Pancreas (tissue), 10 donors: ENCODE data around the gene NRM. TPM values are rescaled to one million over a fixed set of nuclear protein-coding genes. Genes with fewer than 3 reads are reported as not detected.

ENCODE experiments used
- ATAC-seq, 4 donors: fragments of 200-7000 bp; cut with Tn5 transposase; one replicate each; pipeline versions ENCODE4 v1.8.0 to v1.9.1; 2020; ENCODE audit warnings: mild to moderate bottlenecking in 4 of 4, moderate library complexity in 4 of 4
- DNase-seq, 6 donors: peaks; one replicate each; pipeline ENCODE4 v3.0.0-alpha.2; 2020
- FAIRE-seq: peaks from 2 replicates; lab custom pipeline; 2012; peaks lifted over from hg19 to GRCh38; lab: Jason Lieb, UNC
- H3K27ac ChIP-seq, 4 donors: fragments of 200-600 bp; sonication (generic); 1 replicate in 3 of 4; 2 replicates in 1 of 4; pipeline versions ENCODE4 v1.5.0 to v1.8.0; 2020
- H3K27me3 ChIP-seq, 4 donors: fragments of 200-600 bp; one replicate each; pipeline ENCODE4 v1.8.0; 2021
- H3K36me3 ChIP-seq, 3 donors: fragments of 200-600 bp; sonication (generic) in 1 of 3; one replicate each; pipeline versions ENCODE4 v1.5.0 to v1.8.0; 2020 to 2021
- H3K4me1 ChIP-seq, 3 donors: fragments of 200-600 bp; one replicate each; pipeline ENCODE4 v1.8.0; 2021
- H3K4me3 ChIP-seq, 4 donors: fragments of 200-600 bp; sonication (generic) in 2 of 4; one replicate each; pipeline versions ENCODE4 v1.5.0 to v1.8.0; 2020 to 2021
- H3K9me3 ChIP-seq, 4 donors: fragments of 200-600 bp; one replicate each; pipeline ENCODE4 v1.8.0; 2021
- CTCF ChIP-seq, 4 donors: fragments of 200-600 bp; sonication (generic) in 3 of 4; IDR thresholded peaks; one replicate each; pipeline versions ENCODE4 v1.5.0 to v1.8.0; 2021; ENCODE audit warnings: antibody characterized with exemption in 4 of 4
- WGBS, 2 donors: extraction: QIAGEN DNeasy Blood & Tissue Kit; methylation state at CpG; one replicate each; pipeline ENCODE4 v1.1.7; 2013; 5-methylcytosine and 5-hydroxymethylcytosine counted together
- intact Hi-C, 3 donors: fragments of 100-400 bp; cut with DNase I; formaldehyde crosslinking; loops; one replicate each; pipeline versions ENCODE4 v1.11.1 to v1.14.2; 2022
- polyA plus RNA-seq, 2 donors: library from polyadenylated mRNA; stranded (reverse); fragments of 200-250 nt; gene quantifications; one replicate each; pipeline ENCODE4 v1.2.3, GENCODE V29; 2013
- total RNA-seq, 6 donors: library from RNA; stranded (reverse); fragmentation: NEBNext Ultra II Directional in 4 of 6; extraction: Animal tissue kit (Norgen Biotek cat#: 25700) in 4 of 6; gene quantifications; one replicate each; pipeline versions ENCODE4 v1.2.1 to v1.2.4, GENCODE V29; 2021 to 2023
- donor health status: healthy with polysubstance abuse.
- donor health status: DM: no; HTN: no; CAD: no; lungs with moderate emphysema.
- donor health status: DM: no; HTN: no; CAD: no.
- donor health status: control.
- donor health status: control.
- donor health status: Bipolar disorder and iron deficiency.
- donor health status: DM: yes; HTN: yes; CAD: no.
- donor health status: DM: no; HTN: no; CAD: no.
- donor health status: DM: no; HTN: no; CAD: no.
- donor health status: DM: yes; HTN: yes; CAD: no.

Gene NRM
- total and polyA plus RNA-seq, 8 donors: 3.3 to 23.6 (median 5.7) TPM

- FAIRE-seq: no peak
- Histone ChIP-seq H3K9me3 (no peaks in the 10 kb centered on the region), H3K36me3 (peaks cover 0 to 34% (median 3%) of the 10 kb centered on the region in 3 donors)
Observed at GRCh38 chr6:30732237-30732943, 41.6 kb upstream of the NRM start.

DNA sequence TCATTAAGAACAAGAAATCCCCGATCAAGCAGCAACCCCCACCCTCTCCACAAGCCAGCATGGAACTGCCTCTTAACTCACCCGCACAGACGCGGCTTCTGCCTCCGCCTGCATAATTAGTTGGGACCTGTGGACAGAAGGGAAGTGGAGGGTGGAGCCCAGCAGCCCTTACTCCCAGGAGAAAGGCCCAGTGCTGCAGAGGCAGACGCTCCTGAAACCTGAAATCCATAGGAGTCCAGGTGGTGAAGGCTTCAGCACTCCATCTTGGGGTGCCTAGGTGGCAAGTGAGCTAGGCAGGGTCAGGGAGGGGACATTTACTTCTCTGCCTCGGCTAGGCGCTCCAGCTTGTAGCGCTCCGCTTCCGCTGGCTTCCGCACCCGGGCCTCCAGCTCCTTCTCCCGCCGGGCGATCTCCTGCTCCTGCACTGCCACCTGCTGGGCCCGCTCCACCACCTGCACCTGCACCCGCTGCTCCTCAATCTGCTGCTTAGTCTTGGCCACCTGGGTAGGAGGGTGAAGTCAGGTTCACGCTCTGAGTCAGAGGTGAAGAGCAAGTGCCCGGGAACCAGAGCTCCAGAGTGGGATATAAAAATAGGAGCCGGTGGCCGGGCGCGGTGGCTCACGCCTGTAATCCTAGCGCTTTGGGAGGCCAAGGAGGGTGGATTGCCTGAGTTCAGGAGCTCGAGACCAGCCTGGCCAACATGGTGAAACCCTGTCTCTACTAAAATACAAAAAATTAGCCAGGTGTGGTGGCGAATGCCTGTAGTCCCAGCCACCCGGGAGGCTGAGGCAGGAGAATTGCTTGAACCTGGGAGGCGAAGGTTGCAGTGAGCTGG, 40.0 kb upstream of the NRM start:
- FAIRE-seq: no peak

More at GRCh38 chr6:30732237-30732943, 41.6 kb upstream of the NRM start:
- ATAC-seq (no peak), DNase-seq (no peak)
- peaks cover 0 to 11% (median 3%) of the 10 kb centered on the region in 3 donors for H3K4me1 ChIP-seq
- intact Hi-C loops: loop anchor here in 1 of 3 donors (10.0 kb wide), 1 partner anchor 152 kb away; the partner anchor contains the start of gene DDR1
- TF ChIP-seq CTCF (IDR thresholded peaks at IDR 0.05): no peak
- no peaks in the 10 kb centered on the region for H3K27me3 ChIP-seq
- no peak overlapping the region for H3K27ac ChIP-seq
- H3K4me3 ChIP-seq: no peak overlapping the region
- WGBS, 2 donors: 86 to 91% methylated on average over 12 of the region's 12 CpGs

GRCh38 chr6:30727920-30728553, 37.3 kb upstream of the NRM start:
- ATAC-seq (no peak), DNase-seq (no peak), FAIRE-seq (no peak)
- intact Hi-C loops: loop anchor here in 2 of 3 donors (5.0 to 10.0 kb wide), 2 partner anchors 46 to 183 kb away; no protein-coding TSS in a partner anchor
- Histone ChIP-seq H3K9me3 (no peaks in the 10 kb centered on the region), H3K36me3 (peaks cover 0 to 46% (median 10%) of the 10 kb centered on the region in 3 donors), H3K4me3 (no peak overlapping the region), H3K4me1 (peaks cover 0 to 8% (median 3%) of the 10 kb centered on the region in 3 donors), H3K27me3 (no peaks in the 10 kb centered on the region), H3K27ac (no peak overlapping the region)
- WGBS, 2 donors: 68 to 75% methylated on average over 7 of the region's 7 CpGs
- TF ChIP-seq CTCF (IDR thresholded peaks at IDR 0.05): no peak

More for the DNA sequence above, 40.0 kb upstream of the NRM start:
- peaks cover 0 to 34% (median 3%) of the 10 kb centered on the region in 3 donors for H3K36me3 ChIP-seq
- intact Hi-C loops: loop anchor here in 1 of 3 donors (10.0 kb wide), 1 partner anchor 154 kb away; the partner anchor contains the start of gene DDR1
- peak overlapping the region in 2 of 4 donors; percentile 18 to 34 for H3K4me3 ChIP-seq
- no peaks in the 10 kb centered on the region for H3K27me3 ChIP-seq
- peak; percentile 82 to 97 (median 90) for DNase-seq
- 21% methylated on average over 30 of the region's 30 CpGs for WGBS, 2 donors
- ATAC-seq: peak; percentile 95 to 99 (median 97)
- H3K4me1 ChIP-seq: peaks cover 0 to 7% (median 3%) of the 10 kb centered on the region in 3 donors
- no peaks in the 10 kb centered on the region for H3K9me3 ChIP-seq
- TF ChIP-seq CTCF (IDR thresholded peaks at IDR 0.05): peak; percentile 61 to 73 (median 66)
- peak overlapping the region in 1 of 4 donors; percentile 25 for H3K27ac ChIP-seq

DNA sequence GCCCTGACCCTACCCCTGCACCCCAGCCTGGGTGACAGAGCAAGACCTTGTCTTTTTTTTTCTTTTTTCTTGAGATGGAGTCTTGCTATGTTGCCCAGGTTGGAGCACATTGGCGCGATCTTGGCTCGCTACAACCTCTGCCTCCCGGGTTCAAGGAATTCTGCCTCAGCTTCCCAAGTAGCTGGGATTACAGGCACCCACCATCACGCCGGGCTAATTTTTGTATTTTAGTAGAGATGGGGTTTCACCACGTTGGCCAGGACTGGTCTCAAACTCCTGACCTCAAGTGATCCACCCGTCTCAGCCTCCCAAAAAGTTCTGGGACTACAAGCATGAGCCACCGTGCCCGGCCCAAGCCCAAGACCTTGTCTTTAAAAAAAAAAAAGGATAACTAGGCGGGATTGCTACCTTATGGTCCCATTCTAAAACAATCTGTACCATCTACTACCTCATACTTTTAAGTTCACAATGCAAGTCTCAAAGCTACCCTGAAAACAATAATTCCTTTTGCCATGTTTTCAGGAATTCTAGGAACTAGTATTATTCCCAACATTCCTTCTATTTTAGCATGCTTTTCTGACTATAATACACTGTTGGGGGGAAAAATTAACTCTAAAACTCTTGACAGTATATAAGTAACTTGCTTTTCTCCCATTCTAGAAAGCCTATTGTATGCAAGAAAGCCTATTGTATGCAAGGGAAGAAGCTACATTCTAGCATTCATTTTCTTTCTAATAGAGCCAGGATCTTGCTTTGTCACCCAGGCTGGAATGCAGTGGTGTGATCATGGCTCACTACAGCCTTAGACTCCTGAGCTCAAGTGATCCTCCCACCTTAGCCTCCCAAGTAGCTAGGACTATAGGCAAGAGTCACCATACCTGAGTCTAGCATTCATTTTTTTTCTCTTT, 36.0 kb upstream of the NRM start:
- Histone ChIP-seq H3K36me3 (peaks cover 0 to 43% (median 14%) of the 10 kb centered on the region in 3 donors), H3K9me3 (no peaks in the 10 kb centered on the region), H3K27me3 (no peaks in the 10 kb centered on the region), H3K4me3 (no peak overlapping the region), H3K4me1 (peaks cover 0 to 11% (median 3%) of the 10 kb centered on the region in 3 donors), H3K27ac (no peak overlapping the region)
- DNase-seq: no peak
- no peak for FAIRE-seq
- intact Hi-C loops: loop anchor here in 2 of 3 donors (5.0 to 10.0 kb wide), 2 partner anchors 44 to 182 kb away; no protein-coding TSS in a partner anchor
- ATAC-seq: no peak
- no peak for TF ChIP-seq CTCF (IDR thresholded peaks at IDR 0.05)
- 90 to 91% methylated on average over 11 of the region's 11 CpGs for WGBS, 2 donors
